Measurements from ENCODE around the gene PPM1H.
A peak's percentile ranks its signal among the peaks of the same experiment; 100 is the strongest.

Gene PPM1H

DNA sequence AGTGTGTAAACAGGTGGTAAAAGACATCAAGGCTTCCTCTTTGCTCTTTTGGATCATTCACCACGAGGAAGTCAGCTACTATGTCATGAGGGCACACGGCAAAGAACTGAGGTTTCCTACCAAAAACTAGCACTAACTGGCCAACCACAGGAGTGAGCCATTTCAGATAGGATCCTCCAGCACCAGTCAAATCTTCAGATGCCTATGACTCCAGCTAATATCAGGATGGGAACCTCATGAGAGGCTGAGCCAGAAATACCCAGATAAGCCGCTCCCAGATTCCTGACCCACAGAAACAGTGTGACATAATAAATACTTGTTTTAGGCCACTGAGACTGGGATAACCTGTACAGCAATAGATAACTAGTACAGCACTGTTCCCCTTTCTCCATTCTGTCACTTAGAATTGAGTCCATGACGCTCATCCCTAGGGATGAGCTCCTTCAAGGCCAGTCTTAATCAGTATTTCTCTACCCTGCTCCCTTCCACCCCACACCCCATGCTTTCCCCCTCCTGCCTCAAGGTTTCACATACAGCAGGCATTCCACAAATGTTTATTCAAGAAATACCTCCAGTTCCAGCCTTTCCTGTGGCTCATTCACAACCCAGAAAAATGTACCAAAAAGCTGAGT lies 68.4 kb downstream of the PPM1H start:
- Histone ChIP-seq H3K4me3 (ENCODE audit: low read depth in 1 of 2, low read length in 2 of 2) (no peak overlapping the region), H3K27ac (ENCODE audit: low read depth, low read length) (no peak overlapping the region), H3K9ac (ENCODE audit: low read length) (no peak overlapping the region), H3K4me1 (ENCODE audit: insufficient read depth, low read length) (no peaks in the 10 kb centered on the region), H3K9me3 (ENCODE audit: low read length) (no peaks in the 10 kb centered on the region), H3K27me3 (ENCODE audit: control insufficient read depth in 1 of 2, insufficient read depth in 2 of 2, low read length in 2 of 2) (no peaks in the 10 kb centered on the region), H3K36me3 (ENCODE audit: insufficient read depth, low read length) (no peaks in the 10 kb centered on the region)

DNA sequence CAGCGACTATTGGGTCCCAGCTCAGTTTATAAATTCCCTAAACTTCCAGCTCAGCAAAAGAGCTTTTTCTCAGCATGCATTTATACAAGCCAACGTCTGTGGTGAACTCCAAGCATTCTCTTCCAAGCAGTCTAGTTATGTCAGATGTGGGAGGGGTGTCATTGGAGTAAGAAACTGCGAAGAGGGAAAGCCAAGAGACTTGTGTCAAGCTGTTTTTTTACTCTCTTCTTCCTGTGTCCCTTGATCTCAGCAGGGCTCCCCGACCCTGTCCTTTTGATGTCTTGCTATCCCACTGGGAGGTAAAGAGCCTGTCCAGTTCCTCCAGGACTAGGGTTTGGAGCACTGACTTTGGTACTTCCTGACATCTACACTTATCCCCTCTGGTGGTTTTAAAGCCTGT lies 69.0 kb downstream of the PPM1H start:
- Histone ChIP-seq H3K9me3 (ENCODE audit: low read length) (no peaks in the 10 kb centered on the region), H3K4me3 (ENCODE audit: low read depth in 1 of 2, low read length in 2 of 2) (no peak overlapping the region), H3K27me3 (ENCODE audit: control insufficient read depth in 1 of 2, insufficient read depth in 2 of 2, low read length in 2 of 2) (no peaks in the 10 kb centered on the region), H3K4me1 (ENCODE audit: insufficient read depth, low read length) (no peaks in the 10 kb centered on the region), H3K36me3 (ENCODE audit: insufficient read depth, low read length) (no peaks in the 10 kb centered on the region), H3K27ac (ENCODE audit: low read depth, low read length) (no peak overlapping the region), H3K9ac (ENCODE audit: low read length) (no peak overlapping the region)

DNA sequence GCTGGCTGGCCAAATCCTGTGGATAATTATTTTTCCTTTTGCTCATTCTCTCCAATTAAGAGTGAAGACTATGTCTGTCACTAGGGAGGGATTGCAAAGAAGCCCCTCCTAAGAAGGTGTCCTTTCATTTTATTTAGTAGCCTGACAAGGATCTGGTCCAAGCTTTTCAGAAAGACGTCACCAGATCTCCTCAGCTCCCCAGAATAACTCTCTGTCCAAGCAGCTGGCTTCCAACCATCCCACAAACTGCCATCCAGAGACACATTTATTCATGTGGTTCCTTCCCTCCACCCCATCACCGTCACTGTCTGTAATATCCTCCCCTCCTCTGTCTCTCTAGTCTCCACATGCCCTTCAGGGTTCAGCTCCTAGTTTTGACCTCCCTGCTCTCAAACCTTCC lies 69.9 kb downstream of the PPM1H start:
- H3K9me3 ChIP-seq (ENCODE audit: low read length): no peaks in the 10 kb centered on the region
- H3K4me1 ChIP-seq (ENCODE audit: insufficient read depth, low read length): no peaks in the 10 kb centered on the region
- no peaks in the 10 kb centered on the region for H3K36me3 ChIP-seq (ENCODE audit: insufficient read depth, low read length)
- no peak overlapping the region for H3K27ac ChIP-seq (ENCODE audit: low read depth, low read length)
- no peak overlapping the region for H3K9ac ChIP-seq (ENCODE audit: low read length)
- no peaks in the 10 kb centered on the region for H3K27me3 ChIP-seq (ENCODE audit: control insufficient read depth in 1 of 2, insufficient read depth in 2 of 2, low read length in 2 of 2)
- H3K4me3 ChIP-seq (ENCODE audit: low read depth in 1 of 2, low read length in 2 of 2): no peak overlapping the region

DNA sequence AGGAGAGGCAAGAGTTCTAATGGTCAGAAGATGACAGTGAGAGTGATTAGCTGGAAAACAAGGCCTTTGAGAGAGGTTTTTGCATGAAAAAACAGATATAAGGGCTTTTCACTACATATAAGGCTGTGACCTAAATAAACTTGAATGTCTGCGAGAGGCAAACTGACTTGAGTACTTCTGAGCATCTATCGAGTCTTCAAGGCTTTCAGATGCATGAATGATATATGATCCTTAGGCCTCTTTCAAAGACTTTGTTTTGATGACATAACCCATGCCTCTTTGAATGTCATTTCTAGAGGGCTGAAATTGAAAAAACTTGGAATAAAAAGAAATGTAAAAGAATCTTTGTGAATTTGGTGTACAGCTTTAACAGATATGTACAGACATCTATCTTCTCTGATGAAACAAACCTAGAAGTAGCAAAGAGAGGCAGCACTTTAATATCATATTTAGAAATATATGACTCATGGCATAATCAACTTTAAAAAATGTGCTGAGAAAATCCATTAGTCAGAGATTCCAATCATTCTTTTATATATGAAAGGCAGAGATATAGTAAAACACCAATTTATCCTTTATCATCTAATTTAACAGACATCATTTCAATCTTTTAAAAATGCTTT lies 72.6 kb downstream of the PPM1H start:
- H3K9me3 ChIP-seq (ENCODE audit: low read length): no peaks in the 10 kb centered on the region
- no peak overlapping the region for H3K9ac ChIP-seq (ENCODE audit: low read length)
- H3K4me1 ChIP-seq (ENCODE audit: insufficient read depth, low read length): no peaks in the 10 kb centered on the region
- H3K4me3 ChIP-seq (ENCODE audit: low read depth in 1 of 2, low read length in 2 of 2): no peak overlapping the region
- no peak overlapping the region for H3K27ac ChIP-seq (ENCODE audit: low read depth, low read length)
- no peaks in the 10 kb centered on the region for H3K36me3 ChIP-seq (ENCODE audit: insufficient read depth, low read length)
- H3K27me3 ChIP-seq (ENCODE audit: control insufficient read depth in 1 of 2, insufficient read depth in 2 of 2, low read length in 2 of 2): no peaks in the 10 kb centered on the region

DNA sequence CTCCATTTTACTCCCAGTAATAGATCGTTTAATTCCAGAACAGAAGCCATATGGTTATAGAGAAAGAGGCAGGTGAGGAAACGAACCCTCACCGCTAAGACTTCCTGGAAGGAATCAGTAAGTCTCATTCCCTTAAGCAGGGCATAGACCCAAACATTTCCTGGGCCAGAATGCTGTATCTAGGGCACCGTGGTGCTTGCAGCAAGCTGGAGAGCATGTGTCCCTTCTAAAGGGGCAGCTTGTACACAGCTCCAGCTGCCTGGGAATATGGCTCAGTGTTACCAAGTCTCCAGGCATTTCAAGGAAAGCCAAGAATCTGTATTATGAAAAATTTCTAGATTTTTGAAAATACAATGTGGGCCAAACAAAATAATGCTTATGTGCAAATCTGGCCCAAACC lies 73.4 kb downstream of the PPM1H start:
- Histone ChIP-seq H3K4me3 (ENCODE audit: low read depth in 1 of 2, low read length in 2 of 2) (no peak overlapping the region), H3K9ac (ENCODE audit: low read length) (no peak overlapping the region), H3K4me1 (ENCODE audit: insufficient read depth, low read length) (no peaks in the 10 kb centered on the region)

DNA sequence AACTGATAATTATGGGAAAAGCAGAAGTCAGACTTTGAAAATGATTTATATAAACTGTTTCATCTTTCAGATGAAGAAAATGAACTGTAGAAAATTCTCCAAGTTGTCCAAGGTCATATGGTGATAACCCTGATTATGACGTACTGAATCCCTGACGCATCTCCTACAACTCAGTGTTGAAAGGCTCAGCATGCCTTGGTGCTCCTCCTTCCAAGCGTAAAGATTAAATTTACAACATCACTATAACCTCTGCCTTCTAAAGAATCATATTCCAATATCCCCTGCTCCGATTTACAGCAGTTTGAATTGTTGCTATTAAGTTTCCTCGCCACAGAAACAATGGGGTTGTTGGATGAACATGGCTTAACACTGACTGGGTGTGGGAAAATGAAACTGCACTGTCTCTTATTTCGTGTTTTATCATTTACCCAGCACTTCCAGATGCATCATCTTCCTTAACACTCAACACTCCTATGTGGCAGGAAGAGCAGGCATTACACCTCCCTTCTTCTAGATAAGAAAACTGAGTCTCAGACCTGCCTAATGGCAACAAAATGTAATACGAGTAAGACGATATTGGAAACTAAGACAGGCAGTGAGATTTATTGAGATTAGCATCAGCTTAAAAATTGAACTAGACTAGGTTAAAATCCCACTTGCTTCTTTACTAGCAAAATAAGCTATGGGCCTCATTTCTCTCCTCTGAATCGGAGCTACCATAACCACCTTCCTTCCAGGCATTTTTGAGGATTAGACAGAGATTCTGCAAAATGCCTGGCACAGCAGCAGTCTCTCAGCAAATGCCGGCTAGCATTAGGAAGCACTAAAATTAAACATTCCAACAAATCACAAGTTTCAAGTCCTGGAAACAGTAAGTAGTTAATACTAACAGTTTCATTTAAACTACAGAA lies 74.2 kb downstream of the PPM1H start:
- Histone ChIP-seq H3K27ac (ENCODE audit: low read depth, low read length) (no peak overlapping the region), H3K9me3 (ENCODE audit: low read length) (no peaks in the 10 kb centered on the region), H3K4me3 (ENCODE audit: low read depth in 1 of 2, low read length in 2 of 2) (peak overlapping the region in 1 of 2 donors; percentile 11), H3K4me1 (ENCODE audit: insufficient read depth, low read length) (no peaks in the 10 kb centered on the region), H3K27me3 (ENCODE audit: control insufficient read depth in 1 of 2, insufficient read depth in 2 of 2, low read length in 2 of 2) (no peaks in the 10 kb centered on the region), H3K9ac (ENCODE audit: low read length) (no peak overlapping the region), H3K36me3 (ENCODE audit: insufficient read depth, low read length) (no peaks in the 10 kb centered on the region)

More for the DNA sequence above, 73.4 kb downstream of the PPM1H start:
- H3K9me3 ChIP-seq (ENCODE audit: low read length): no peaks in the 10 kb centered on the region
- no peak overlapping the region for H3K27ac ChIP-seq (ENCODE audit: low read depth, low read length)
- no peaks in the 10 kb centered on the region for H3K36me3 ChIP-seq (ENCODE audit: insufficient read depth, low read length)
- H3K27me3 ChIP-seq (ENCODE audit: control insufficient read depth in 1 of 2, insufficient read depth in 2 of 2, low read length in 2 of 2): no peaks in the 10 kb centered on the region

DNA sequence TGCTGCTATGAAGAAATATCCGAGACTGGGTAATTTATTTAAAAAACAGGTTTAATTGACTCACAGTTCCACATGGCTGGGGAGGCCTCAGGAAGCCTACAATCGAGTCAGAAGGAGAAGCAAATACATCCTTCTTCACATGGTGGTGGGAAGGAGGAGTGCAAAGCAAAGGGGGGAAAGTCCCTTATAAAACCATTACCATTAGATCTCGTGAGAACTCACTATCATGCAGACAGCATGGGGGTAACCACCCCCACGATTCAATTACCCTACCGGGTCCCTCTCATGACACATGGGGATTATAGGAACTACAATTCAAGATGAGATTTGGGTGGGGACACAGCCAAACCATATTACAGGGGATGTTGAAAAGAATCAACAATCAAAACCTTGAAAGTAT lies 74.9 kb downstream of the PPM1H start:
- Histone ChIP-seq H3K4me1 (ENCODE audit: insufficient read depth, low read length) (no peaks in the 10 kb centered on the region), H3K9ac (ENCODE audit: low read length) (no peak overlapping the region), H3K36me3 (ENCODE audit: insufficient read depth, low read length) (no peaks in the 10 kb centered on the region), H3K4me3 (ENCODE audit: low read depth in 1 of 2, low read length in 2 of 2) (no peak overlapping the region), H3K27me3 (ENCODE audit: control insufficient read depth in 1 of 2, insufficient read depth in 2 of 2, low read length in 2 of 2) (no peaks in the 10 kb centered on the region), H3K27ac (ENCODE audit: low read depth, low read length) (no peak overlapping the region), H3K9me3 (ENCODE audit: low read length) (no peaks in the 10 kb centered on the region)

DNA sequence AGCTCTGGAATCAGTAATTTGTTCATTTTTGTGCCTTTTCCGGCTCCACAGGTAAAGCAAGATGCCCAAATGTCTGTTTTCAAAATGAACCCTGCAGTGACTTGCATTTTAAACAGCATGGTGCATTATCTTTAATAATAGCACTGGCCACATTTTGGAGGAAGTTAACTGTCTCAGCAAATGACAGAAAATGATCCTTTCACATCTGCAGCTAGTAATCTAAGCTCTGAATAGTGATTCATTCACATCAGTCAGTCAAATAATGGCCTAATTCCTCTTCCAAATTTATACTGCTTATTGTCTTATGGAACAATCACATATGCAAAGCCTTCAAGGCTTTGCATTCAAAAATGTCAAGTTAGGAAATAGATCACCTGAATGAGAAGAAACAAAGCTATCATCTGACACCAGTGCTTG lies 75.6 kb downstream of the PPM1H start:
- Histone ChIP-seq H3K36me3 (ENCODE audit: insufficient read depth, low read length) (no peaks in the 10 kb centered on the region), H3K4me3 (ENCODE audit: low read depth in 1 of 2, low read length in 2 of 2) (no peak overlapping the region), H3K27ac (ENCODE audit: low read depth, low read length) (no peak overlapping the region), H3K4me1 (ENCODE audit: insufficient read depth, low read length) (no peaks in the 10 kb centered on the region), H3K9ac (ENCODE audit: low read length) (no peak overlapping the region), H3K27me3 (ENCODE audit: control insufficient read depth in 1 of 2, insufficient read depth in 2 of 2, low read length in 2 of 2) (no peaks in the 10 kb centered on the region), H3K9me3 (ENCODE audit: low read length) (no peaks in the 10 kb centered on the region)

DNA sequence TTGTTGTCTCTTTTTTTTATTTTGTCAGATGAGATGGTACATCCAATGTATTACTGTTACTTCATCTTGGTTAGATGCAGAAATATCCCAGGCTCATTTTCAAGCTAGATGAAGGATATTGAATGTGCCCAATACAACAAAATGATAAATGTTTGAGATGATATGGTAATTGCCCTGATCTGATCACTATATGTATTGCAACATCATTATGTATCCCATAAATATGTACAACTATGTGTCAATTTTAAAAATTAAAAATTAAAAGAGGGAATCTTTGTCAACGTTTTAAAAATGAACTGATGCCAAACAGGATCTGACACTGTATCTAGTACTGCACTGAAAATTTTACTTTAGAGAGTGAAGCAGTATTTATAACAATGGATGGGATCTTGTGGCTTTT lies 78.5 kb downstream of the PPM1H start:
- Histone ChIP-seq H3K27ac (ENCODE audit: low read depth, low read length) (no peak overlapping the region), H3K9me3 (ENCODE audit: low read length) (no peaks in the 10 kb centered on the region), H3K27me3 (ENCODE audit: control insufficient read depth in 1 of 2, insufficient read depth in 2 of 2, low read length in 2 of 2) (no peaks in the 10 kb centered on the region), H3K36me3 (ENCODE audit: insufficient read depth, low read length) (no peaks in the 10 kb centered on the region), H3K9ac (ENCODE audit: low read length) (no peak overlapping the region), H3K4me3 (ENCODE audit: low read depth in 1 of 2, low read length in 2 of 2) (no peak overlapping the region), H3K4me1 (ENCODE audit: insufficient read depth, low read length) (no peaks in the 10 kb centered on the region)

DNA sequence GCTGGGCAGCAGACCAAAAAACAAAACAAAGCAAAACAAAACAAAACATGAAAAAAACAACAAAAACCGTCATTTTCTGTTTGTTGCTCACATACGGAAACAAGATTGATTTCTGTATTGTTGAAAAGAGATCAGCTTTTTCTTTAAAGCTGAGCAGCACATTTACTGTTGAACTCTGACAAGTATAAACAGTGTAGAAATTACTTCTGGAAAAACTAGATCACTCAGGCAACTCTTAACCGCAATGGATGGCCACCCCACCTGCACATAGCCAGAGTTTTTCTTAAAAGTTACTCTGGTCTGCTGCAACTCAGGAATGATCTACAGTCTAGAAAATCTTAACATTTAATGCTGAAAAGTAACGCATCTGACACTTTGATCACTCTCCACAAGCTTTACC lies 80.9 kb downstream of the PPM1H start:
- no peaks in the 10 kb centered on the region for H3K9me3 ChIP-seq (ENCODE audit: low read length)
- no peak overlapping the region for H3K4me3 ChIP-seq (ENCODE audit: low read depth in 1 of 2, low read length in 2 of 2)
- H3K27ac ChIP-seq (ENCODE audit: low read depth, low read length): no peak overlapping the region
- no peaks in the 10 kb centered on the region for H3K4me1 ChIP-seq (ENCODE audit: insufficient read depth, low read length)
- no peak overlapping the region for H3K9ac ChIP-seq (ENCODE audit: low read length)
- H3K36me3 ChIP-seq (ENCODE audit: insufficient read depth, low read length): no peaks in the 10 kb centered on the region
- no peaks in the 10 kb centered on the region for H3K27me3 ChIP-seq (ENCODE audit: control insufficient read depth in 1 of 2, insufficient read depth in 2 of 2, low read length in 2 of 2)

DNA sequence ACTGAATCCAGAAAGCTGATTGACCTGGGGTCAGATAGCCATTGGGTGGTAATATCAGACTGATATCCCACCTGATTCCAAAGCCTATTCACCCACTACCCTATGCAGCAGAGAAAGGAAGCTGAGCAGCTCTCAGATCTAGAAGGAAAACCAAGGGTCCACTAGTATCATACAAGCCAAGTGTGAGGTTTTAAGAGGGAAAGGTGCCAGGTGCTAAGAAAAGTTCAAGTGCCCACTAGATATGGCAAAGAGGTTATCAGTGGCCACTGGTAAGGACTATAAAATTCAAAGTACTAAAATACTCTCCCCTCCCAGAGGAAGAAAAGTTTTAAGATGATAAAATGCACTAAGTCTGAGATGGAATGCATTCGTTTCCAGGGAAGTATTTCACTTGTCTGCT lies 85.6 kb downstream of the PPM1H start:
- Histone ChIP-seq H3K27me3 (ENCODE audit: control insufficient read depth in 1 of 2, insufficient read depth in 2 of 2, low read length in 2 of 2) (no peaks in the 10 kb centered on the region), H3K36me3 (ENCODE audit: insufficient read depth, low read length) (no peaks in the 10 kb centered on the region), H3K9me3 (ENCODE audit: low read length) (no peaks in the 10 kb centered on the region), H3K9ac (ENCODE audit: low read length) (no peak overlapping the region), H3K4me1 (ENCODE audit: insufficient read depth, low read length) (no peaks in the 10 kb centered on the region), H3K27ac (ENCODE audit: low read depth, low read length) (no peak overlapping the region), H3K4me3 (ENCODE audit: low read depth in 1 of 2, low read length in 2 of 2) (no peak overlapping the region)

Data from muscle layer of colon (tissue), 2 donors.